GM19468 (cell line): Measurements from ENCODE around the gene PLXNC1.

Experiments
- ATAC-seq: cut with Tn5 transposase; IDR thresholded peaks from one replicate; pipeline ENCODE4 v1.9.1; 2021; ENCODE audit warnings: mild to moderate bottlenecking, moderate library complexity, moderate number of reproducible peaks; ENCODE audit not compliant: unreplicated experiment; ENCODE audit errors: extremely low read depth

Gene PLXNC1

GRCh38 chr12:94152292-94153078 is 4.1 kb downstream of the PLXNC1 start:
- ATAC-seq, result no peak

GRCh38 chr12:94157181-94157580 is 8.8 kb downstream of the PLXNC1 start:
- ATAC-seq, result no peak

- no peak for ATAC-seq
Observed at GRCh38 chr12:94157981-94158411, 9.6 kb downstream of the PLXNC1 start.

GRCh38 chr12:94158666-94159065 is 10.3 kb downstream of the PLXNC1 start:
- no peak for ATAC-seq

DNA sequence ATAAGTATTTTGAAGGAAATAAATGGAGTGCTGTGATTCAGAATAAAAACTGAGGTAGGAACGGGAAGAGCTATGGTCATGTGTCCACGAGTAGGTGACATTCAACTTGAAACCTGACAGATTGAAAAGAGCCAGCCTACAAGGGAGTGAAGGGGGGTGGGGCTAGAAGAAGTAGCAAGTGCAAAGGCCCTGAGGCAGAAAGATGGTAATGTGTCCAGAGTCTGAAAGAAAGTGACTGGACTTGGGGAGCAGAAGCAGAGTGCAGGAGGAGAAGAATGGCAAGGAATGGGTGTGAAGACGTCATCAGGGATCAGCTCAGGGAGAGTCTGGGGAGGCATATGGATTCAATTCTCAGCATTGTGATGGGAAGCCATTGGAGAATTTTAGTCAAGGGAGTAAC is 13.7 kb downstream of the PLXNC1 start:
- ATAC-seq, result no peak

GRCh38 chr12:94163850-94164249 is 15.5 kb downstream of the PLXNC1 start:
- no peak for ATAC-seq

GRCh38 chr12:94165138-94165537 is 16.8 kb downstream of the PLXNC1 start:
- ATAC-seq, result no peak

DNA sequence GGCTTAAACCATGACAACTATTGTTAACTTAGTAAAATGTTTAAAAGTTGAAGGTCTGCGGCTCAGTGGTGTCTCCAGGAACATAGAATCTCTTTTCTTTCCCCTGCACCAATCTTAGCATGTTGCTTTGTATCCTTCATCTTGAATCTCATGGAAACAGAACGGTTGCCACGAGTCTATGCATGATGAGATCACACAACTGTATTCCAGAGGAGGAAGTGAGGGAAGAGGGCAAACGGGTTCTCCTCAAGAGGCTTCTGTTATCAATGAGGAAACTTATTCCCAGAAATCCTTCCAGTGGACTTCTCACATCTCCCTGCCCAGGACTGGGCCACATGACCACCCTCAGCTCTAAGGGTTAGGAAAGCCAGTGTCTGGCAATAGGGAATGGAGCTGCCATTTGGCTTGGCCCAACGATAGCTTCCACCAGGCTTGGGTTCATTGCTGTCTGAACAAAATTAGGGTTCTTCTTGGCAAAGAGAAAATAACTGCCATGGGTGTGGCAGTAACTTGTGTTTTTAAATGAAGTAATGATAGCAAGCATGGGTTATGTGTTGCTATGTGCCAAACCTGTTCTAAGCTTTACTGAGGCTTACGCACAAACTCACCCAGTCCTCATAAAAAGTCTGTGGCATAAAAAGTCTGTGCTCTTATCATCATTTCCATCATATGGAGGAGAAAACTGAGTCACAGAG is 17.4 kb downstream of the PLXNC1 start:
- no peak for ATAC-seq

DNA sequence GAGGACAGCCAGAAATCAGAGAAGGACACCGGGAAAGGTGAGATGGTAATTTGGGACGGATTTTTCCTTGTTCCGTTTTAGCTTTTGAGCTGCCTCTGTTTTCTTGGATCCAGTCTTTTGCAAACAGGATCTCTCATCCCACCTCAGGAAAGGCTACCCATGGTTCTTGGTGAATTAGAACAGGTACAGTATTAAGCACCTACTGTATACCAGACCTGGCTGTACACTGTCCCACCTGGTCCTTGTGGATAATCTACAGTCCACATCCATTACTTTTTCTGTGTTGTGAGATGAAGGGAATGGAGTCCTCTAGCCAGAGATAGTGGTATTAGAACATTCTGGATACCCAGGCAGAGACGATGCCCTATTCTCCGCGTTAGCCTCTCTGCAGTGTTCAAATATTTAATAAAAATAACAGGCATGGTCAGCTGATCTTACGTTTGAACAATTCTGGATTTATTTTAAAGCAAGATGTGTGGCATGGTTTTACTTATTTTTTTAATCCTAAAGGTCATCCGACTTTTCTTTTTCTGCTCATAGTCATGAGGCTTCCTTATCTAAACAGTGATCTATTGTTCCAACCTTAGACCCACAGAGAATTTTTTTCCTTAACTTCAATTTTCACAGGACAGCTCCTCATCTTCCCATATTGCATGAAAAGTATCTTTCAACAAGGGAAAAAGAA is 18.8 kb downstream of the PLXNC1 start:
- no peak for ATAC-seq

DNA sequence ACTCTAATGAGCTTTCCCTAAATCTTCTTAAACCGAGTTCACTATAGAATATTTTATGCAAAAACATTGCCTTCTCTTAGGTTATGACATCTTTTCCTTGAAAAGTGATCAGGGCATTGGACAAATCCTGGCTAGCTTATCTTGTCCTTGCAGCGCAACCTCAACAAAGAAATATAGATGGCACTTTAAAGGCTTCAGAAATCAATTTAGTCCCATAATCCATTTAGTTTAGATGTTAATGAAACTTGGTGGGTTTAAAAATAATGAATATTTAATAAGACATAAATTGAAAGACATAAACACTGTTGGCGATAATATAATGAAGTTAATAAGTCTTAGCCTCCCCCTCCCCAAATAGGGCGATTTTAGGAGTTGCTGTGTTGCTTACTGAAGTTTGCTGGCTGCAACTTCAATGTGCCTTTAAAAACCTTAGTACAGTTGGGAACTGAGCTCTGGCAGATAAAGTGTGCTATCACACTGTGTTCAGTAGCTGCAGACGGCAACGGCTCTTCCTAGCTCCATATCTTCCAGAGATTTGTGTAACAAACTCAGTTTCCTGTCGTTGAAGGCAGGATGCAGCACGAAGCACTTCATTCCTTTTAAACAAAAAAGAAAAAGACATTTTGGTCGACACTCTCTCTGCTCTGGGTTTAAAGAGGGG is 19.5 kb downstream of the PLXNC1 start:
- no peak for ATAC-seq

- no peak for ATAC-seq
Observed at GRCh38 chr12:94169495-94169894, 21.1 kb downstream of the PLXNC1 start.

GRCh38 chr12:94169966-94170689 is 21.8 kb downstream of the PLXNC1 start:
- no peak for ATAC-seq

DNA sequence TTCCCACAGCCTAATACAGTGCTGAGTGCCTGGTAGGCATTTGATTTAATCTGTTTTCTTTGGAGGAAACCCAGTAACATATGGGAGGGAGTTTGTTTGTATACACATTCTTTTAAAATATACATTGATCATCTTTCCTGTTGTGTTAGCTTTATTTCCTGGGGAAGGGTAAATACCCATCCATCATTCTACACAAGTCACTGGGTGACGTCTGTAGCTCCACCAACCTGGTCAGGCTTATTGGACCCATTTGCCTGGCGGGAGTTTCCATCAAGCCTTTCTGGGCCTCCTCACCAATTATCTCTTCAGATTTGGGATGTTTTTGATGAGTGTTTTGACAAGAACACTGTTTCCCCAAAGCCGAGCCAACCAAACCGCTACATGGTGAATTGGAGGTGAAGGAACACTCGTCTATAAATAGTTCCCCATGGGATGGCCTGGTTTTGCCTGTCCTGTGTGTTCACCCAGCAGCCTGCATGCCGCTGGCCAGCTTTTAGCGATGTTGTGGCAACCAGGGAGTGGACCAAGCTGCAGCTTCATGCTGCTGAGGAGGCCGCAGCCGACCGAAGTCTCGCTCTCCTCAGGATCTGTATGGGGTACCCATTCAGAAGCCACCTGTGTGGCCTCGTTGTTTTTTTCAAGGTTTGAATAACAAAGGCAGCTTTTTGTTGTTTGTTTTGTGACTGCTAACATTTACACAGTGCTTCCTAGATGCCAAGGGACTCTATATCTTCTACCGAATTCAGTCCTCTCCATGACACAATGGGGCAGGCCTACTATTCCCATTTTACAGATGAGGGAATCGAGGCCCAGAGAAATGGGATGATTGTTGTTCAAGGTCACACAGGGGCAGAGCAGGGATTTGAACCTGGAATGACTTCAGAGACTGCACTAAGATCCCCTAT is 22.6 kb downstream of the PLXNC1 start:
- ATAC-seq, result no peak

- no peak for ATAC-seq
Observed at GRCh38 chr12:94171595-94171930, 23.2 kb downstream of the PLXNC1 start.

- ATAC-seq, result no peak
Observed at GRCh38 chr12:94172031-94172430, 23.7 kb downstream of the PLXNC1 start.

GRCh38 chr12:94172973-94173372 is 24.6 kb downstream of the PLXNC1 start:
- no peak for ATAC-seq

DNA sequence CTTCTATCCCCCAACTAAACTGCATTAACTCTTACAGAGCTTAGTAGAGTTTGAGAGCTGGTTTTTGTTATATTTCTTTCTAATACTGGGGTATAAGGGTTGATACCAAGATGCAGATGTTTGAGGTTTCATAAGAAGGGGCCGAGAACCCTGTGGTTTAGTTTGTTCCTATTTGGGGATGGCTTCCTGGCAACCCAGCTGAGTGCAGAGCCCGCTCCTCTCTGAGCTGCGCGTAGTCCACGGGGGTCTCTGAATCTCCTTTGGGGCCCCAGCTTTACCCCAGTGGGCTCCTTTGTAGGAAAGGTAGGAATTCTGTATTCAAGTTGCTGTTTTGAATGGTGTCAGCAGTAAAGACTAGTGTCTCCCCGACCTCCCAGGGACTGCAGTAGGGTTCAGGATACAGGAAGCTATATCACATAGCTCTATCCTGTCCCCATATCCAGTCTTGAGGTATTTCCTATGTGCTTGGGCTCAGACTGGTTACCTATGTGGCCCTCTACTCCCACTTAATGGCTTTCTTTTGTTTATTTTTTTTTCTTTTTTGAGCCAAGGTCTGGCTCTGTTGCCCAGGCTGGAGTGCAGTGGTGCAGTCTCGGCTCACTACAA is 25.4 kb downstream of the PLXNC1 start:
- no peak for ATAC-seq

GRCh38 chr12:94174576-94174975 is 26.2 kb downstream of the PLXNC1 start:
- no peak for ATAC-seq
